Stimulated activated CD4-positive, alpha-beta T cell treated with anti-CD3 and anti-CD28 coated beads, TNF-alpha, amount 100 ng/mL, for 1 hour (primary cell): ENCODE measurements around the gene NOG.

Experiments
- DNase-seq, 3 donors: peaks; one replicate each; pipeline ENCODE4 v3.0.0-alpha.2; 2020; ENCODE audit warnings: low read depth in 3 of 3, low spot score in 1 of 3

The NOG gene

GRCh38 chr17:56593646-56594319 is at the start of gene NOG:
Gene NOG (plus strand): TSS chr17:56593699. CDS start chr17:56594224, 525 bp downstream.
- peak in 1 of 3 donors; percentile 38 for DNase-seq

GRCh38 chr17:56545106-56545505 is 48.4 kb upstream of the NOG start:
- DNase-seq, result no peak

GRCh38 chr17:56545930-56546329 is 47.6 kb upstream of the NOG start:
- no peak for DNase-seq

GRCh38 chr17:56548661-56549060 is 44.8 kb upstream of the NOG start:
- DNase-seq, result no peak

- no peak for DNase-seq
Measured at GRCh38 chr17:56549501-56549900, 44.0 kb upstream of the NOG start.

- no peak for DNase-seq
Measured at GRCh38 chr17:56557682-56558081, 35.8 kb upstream of the NOG start.

GRCh38 chr17:56558088-56558487 is 35.4 kb upstream of the NOG start:
- DNase-seq, result no peak

- DNase-seq, result no peak
Measured at GRCh38 chr17:56570199-56570598, 23.3 kb upstream of the NOG start.

GRCh38 chr17:56571456-56571855 is 22.0 kb upstream of the NOG start:
- no peak for DNase-seq

- no peak for DNase-seq
Measured at GRCh38 chr17:56577190-56577842, 16.2 kb upstream of the NOG start.

GRCh38 chr17:56577843-56578204 is 15.7 kb upstream of the NOG start:
- DNase-seq, result no peak

- no peak for DNase-seq
Measured at GRCh38 chr17:56581635-56582627, 11.6 kb upstream of the NOG start.

- DNase-seq, result no peak
Measured at GRCh38 chr17:56583772-56584171, 9.7 kb upstream of the NOG start.

- DNase-seq, result no peak
Measured at GRCh38 chr17:56587298-56587697, 6.2 kb upstream of the NOG start.

GRCh38 chr17:56592487-56593085 is 913 bp upstream of the NOG start:
- DNase-seq, result peak in 2 of 3 donors; percentile 46 to 68

- peak in 1 of 3 donors; percentile 24 for DNase-seq
Measured at GRCh38 chr17:56593086-56593645, 333 bp upstream of the NOG start.

- DNase-seq, result no peak
Measured at GRCh38 chr17:56594320-56595107, 1.0 kb downstream of the NOG start.

GRCh38 chr17:56595108-56595418 is 1.6 kb downstream of the NOG start:
- no peak for DNase-seq

GRCh38 chr17:56595831-56596690 is 2.6 kb downstream of the NOG start:
- DNase-seq, result no peak
